SIG-M5 (cell line): ENCODE data around the gene DNMT1.
A peak's percentile ranks its signal among the peaks of the same experiment; 100 is the strongest.

ENCODE experiments used
- DNase-seq: peaks from one replicate; lab custom pipeline; 2025; lab: John Stamatoyannopoulos, UW

Gene DNMT1

DNA sequence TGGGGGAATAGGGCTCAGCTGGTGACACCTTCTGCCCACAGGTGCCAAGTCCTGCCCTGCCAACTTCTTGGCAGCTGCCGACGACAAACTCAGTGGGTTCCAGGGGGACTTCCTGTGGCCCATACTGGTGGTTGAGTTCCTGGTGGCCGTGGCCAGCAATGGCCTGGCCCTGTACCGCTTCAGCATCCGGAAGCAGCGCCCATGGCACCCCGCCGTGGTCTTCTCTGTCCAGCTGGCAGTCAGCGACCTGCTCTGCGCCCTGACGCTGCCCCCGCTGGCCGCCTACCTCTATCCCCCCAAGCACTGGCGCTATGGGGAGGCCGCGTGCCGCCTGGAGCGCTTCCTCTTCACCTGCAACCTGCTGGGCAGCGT lies 81.2 kb downstream of the DNMT1 start:
- no peak for DNase-seq

DNA sequence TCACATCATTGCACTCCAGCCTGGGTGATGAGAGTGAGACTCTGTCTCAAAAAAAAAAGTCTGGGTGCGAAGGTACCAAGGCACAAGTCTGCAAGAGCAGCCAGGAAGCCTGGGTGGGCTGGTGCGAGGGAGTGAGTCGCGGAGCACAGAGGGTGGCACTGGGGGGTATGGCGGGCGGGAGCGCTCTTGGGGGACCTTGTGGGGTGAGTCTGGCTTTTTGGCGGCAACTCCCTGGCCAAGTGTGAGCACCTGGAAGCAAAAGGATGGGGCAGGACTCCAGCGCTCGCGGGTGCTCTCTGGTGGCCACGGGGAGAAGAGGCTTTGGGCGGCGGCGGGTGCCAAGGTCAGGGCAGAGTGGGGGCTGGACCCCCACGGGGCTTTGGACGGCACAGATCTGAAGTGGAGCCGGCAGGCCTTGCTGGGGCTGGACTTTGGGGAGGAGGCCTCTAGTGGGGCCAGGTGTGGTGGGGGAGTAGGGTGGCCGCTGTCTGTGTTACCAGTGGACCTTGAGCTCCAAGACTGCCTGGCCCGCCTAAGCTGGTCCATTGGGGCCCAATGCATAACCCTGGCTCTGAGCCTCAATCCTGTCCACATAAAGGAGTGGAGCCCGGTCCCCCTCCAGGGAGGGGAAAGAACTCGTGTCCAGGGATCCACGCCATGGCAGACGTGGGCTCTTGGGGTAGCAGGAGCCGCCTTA lies 81.7 kb downstream of the DNMT1 start:
- no peak for DNase-seq

DNA sequence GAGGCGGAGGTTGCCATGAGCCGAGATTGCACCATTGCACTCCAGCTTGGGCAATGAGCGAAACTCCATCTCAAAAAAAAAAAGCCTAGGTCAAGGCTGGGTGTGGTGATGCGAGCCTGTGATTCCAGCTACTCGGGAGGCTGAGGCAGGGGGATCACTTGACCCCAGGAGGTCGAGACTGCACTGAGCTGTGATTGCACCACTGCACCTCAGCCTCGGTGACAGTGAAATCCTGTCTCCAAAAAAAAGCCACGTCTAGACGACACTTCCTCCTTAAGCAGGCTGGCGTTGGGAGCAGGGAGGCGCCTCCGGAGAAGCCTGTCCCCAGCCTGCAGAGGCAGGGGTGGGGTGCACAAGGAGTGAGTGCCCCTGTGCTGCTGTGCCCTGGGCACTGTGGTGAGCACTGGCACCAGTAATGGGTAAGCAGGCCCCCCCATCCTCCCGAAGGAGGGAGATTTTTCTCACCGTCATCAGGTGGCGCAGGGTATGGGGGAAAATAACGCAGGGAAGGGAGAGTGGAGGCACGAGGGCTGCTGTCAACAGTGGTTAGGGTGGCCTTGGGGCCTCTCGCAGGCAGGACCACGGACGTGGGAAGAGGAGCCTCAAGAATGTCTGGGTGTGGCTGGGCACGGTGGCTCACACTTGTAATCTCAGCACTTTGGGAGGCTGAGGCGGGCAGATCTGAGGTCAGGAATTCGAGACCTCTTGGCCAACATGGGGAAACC lies 82.6 kb downstream of the DNMT1 start:
- DNase-seq: no peak

DNA sequence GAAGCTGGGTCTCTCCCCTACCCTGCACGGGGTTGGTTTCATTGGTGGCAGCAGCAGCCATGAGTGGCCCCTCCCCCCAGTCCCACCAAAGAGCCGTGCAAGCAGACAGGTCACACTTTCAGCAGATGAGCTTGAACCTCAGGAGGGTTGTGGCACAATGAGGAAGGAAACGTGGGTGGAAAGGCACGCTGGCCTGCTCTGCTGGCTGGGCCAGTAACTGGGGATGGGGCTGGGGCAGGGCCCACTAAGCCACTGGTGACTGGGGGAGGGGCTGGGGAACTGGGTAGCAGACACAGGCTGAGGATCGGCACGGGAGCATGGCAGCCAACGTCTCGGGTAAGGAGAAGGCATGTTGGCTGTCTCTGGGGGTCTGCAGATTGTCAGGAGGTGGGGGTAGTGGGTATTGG lies 83.3 kb downstream of the DNMT1 start, which contains the start of gene P2RY11:
TSS of gene P2RY11 (plus strand) at position 289 of the 407 bp plus-strand sequence. CDS start at position 318, 29 bp downstream.
- DNase-seq: no peak

DNA sequence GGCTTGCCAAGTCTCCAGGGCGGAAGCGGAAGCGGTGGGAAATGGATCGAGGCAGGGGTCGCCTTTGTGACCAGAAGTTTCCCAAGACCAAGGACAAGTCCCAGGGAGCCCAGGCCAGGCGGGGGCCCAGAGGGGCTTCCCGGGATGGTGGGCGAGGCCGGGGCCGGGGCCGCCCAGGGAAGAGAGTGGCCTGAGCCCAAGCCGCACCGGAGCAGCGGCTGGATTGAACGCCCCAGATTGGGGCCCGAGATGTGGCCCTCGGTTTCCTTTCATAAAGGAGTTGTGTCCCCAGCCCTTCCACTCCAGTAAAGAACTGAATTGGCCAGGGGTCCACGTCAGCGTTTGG lies 83.8 kb downstream of the DNMT1 start:
- no peak for DNase-seq

DNA sequence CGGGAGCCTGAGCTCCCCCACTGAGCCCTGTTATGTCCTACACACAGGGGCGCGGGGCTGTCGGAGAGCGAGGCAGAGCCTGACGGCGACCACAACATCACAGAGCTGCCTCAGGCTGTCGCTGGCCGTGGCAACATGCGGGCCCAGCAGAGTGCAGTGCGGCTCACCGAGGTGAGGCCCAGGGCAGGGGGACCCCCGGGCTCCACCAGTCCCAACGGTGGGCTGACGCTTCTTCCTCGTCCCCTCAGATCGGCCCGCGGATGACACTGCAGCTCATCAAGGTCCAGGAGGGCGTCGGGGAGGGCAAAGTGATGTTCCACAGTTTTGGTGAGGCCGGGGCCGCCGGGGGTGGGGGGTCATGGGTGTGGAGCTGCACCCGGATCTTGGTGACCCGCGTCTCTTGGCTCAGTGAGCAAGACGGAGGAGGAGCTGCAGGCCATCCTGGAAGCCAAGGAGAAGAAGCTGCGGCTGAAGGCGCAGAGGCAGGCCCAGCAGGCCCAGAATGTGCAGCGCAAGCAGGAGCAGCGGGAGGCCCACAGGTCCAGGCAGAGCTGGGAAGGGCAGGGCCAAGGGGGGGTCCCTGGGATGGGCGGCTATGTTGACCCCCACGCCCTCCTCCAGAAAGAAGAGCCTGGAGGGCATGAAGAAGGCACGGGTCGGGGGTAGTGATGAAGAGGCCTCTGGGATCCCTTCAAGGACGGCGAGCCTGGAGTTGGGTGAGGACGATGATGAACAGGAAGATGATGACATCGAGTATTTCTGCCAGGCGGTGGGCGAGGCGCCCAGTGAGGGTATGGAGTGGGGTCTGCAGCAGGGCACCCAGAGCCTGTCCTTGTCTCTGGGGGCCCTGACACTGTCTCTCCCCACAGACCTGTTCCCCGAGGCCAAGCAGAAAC lies 84.4 kb downstream of the DNMT1 start:
- no peak for DNase-seq

DNA sequence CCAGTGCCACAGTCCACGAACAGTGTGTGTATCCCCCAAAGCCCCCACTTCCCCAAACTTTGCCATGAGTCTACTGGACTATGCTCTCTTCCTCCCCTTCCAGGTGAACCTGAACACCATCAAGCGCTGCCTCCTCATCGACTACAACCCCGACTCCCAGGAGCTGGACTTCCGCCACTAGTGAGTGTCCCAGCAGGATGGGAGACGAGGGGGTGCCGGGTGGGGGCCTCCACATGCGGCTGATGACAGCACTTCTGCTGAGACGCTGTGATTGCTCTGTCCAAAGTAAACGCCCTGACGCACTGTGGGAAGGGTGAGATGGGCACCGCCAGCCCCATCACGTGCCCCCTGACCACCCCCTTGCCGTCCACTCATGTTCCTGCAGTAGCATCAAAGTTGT lies 85.2 kb downstream of the DNMT1 start:
- DNase-seq: no peak

DNA sequence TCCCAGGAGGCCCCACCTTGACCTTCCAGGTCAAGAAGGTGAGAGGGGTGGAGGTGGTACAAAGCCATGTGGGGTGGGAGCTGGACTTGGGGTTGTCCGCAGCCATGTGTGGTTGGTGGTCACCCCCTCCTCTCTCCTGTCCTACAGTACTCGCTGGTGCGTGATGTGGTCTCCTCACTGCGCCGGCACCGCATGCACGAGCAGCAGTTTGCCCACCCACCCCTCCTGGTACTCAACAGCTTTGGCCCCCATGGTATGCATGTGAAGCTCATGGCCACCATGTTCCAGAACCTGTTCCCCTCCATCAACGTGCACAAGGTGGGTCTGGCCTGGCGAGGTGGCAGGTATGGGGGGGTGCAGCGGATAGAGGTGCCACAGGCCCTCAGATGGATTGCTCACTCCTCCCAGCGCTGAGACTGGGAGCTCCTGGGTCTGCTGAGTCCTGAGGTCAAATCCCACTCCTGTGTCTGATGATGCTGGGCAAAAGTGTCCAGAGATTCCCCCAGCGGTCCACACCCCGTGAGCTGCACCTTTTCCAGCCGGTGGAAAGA lies 86.9 kb downstream of the DNMT1 start:
- DNase-seq: no peak

DNA sequence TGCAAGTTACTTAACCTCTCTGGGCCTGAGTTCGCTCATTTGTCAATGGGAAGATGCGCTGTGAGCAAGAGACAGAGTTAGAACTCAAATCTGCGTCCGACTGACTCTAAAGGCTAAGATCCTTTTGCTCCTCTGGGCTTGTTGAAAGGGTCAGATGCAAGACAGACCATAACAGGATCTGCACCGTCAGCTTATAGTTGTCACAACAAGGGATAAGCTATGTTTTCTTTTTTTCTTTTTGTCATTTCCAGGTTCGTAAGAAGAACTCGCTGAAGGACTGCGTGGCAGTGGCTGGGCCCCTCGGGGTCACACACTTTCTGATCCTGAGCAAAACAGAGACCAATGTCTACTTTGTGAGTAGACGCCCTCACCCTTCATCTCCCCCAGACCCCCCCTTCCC lies 87.5 kb downstream of the DNMT1 start:
- no peak for DNase-seq

DNA sequence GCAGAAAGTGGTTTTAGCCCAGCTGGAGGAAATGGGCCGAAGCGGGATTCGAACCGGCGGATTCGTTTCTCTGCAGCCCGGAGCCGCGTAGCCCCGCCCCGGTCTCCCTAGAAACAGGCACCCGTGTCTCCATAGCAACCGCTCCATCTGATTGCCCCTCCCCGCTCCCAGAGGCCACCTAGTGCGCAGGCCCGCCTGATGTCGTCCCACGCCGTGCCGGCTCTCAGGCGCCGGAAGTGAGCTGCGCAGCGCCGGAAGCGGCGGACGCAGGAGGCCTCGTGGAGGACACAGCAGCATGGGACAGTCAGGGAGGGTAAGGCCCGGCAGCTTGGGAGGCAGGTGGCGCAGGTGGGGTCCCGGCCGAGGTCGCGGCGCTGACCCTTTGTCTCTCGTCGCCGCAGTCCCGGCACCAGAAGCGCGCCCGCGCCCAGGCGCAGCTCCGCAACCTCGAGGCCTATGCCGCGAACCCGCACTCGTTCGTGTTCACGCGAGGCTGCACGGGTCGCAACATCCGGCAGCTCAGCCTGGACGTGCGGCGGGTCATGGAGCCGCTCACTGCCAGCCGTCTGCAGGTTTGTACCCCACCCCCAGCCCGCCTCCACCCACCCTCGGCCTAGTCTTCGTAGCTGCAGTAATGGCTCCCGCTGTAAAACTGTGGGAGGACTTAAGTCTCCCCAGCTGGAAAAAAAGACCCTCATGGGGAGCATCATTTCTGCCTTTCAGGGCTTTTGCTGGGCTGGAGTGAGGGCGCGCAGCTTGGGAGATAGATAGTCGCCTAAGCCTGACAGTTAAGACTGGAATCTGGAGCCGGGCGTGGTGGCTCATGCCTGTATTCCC lies 88.4 kb downstream of the DNMT1 start, which contains the start of gene PPAN:
TSS of gene PPAN (plus strand) at position 263 of the 837 bp plus-strand sequence. CDS start at position 296, 33 bp downstream.
- peak; percentile 69 for DNase-seq

DNA sequence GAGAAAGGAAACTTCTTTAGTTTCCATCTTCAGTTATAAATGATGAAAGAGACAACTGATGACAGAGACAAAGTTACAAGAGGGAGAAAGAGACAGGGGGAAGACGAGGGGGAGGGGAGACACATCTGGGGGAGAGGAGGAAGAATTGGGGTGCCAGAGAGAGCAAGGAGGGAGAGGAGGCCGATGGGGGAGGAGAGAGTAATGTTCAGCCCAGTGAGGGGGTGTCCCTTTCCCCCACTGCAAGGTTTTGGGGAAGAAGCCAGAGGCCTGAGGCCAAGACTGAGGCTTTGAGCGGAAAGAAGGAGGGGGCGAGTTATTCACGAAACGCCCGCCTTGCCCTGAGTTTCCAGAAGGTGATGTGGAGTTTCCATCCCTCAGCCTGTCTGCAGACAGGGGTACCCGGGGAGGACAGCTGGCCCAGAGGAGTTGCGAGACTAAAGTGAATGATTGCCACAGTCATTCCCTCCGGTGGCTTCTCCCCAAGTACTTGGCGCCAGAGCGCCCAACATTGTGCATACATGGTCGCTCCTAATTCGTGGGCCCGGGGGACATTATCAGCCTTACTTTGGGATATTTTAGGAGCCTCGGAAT lies 89.1 kb downstream of the DNMT1 start:
- DNase-seq: no peak

DNA sequence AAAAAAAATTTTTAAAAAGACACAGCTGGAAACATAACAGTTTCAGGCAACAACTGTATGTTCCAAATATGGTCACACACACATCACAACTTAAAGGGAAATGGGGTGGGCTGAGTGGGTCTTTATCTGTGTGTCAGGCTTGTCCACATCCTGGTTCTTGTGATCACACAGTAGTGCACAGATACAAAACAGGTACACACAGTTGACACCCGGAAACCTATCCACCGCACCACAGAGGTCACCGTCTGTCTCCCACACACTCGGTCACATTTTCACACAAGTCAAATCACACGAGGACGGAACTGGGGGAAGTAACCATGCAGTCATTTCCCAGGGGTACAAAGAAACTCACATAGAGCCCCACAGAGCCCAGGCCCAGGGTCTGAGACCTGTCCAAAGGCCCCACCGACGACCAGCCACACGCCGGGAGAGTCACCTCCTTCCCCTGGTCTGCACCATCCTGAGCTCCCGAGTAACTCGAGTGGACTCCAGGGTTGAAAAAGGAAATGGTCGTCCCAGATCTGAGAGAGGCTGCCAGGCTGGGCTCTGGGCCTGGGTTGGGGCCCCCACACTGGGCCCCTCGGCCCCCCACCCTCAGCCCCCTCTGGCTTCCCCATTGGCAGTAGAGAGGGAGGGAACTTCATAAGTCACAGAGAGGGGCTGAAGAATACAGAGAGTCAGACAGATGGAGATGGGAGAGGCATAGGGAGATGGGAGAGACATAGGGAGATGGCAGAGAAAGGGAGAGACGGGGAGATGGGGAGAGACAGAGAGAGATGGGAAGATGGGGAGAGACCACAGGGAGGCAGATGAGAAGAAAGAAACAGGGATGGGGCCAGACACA lies 89.9 kb downstream of the DNMT1 start:
- no peak for DNase-seq

DNA sequence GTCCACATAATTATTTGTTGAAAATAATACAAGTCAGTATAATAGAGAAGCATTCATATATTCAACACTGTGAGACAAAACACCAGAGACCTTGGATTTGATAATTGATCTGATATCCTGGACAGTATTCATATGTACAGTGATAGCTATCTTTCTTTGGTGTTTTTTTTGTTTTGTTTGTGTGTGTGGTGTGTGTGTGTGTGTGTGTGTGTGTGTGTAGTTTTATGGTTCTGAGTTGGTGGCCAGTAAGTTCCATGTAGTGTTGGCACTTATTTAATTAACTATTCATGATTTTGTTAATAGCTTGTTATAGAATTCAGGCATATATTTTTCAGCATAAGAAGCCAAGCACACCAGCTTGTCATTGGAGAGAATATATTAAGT lies 90.6 kb downstream of the DNMT1 start:
- DNase-seq: no peak

DNA sequence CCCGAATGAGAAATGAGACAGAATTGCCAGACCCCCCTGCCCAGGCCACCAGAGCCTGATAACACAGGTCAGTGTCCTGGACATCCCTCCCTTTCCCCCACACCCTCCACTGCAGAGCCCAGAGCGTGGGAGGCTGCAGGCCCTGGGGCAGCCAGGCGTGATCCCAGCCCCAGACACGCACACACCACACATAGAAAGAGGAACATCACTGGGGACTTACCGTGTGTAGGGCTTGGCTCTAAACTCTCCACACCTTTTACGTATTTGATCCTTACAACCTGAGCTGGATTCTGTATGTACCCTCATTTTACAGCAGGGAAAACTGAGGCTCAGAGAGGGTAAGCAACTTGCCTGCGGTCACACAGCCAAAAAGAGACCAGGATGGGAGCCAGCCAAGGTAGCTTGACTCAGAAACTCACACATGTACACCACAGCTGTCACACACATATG lies 91.9 kb downstream of the DNMT1 start:
- DNase-seq: no peak

DNA sequence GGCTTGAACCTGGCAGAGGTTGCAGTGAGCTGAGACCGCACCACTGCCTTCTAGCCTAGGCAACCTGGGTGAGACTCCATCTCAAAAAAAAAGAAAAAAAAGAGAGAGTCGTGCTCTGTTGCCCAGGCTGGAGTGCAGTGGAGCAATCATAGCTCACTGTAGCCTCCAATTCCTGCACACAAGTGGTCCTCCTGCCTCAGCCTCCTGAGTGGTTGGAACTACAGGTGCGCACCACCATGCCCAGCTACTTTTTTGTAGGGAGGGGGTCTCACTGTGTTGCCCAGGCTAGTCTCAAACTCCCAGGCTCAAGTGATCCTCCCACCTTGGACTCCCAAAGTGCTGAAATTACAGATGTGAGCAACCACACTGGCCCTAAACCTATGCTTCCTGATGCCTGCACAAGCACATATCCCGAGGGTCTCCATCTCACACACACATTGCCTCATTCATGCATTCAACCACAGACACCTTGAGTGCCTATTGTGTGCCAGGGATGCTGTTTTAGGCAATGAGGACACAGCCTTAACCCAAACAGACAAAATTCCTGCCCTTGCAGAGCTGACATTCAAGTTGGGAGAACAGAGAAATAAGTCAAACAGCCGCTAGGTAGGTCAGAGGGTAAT lies 94.5 kb downstream of the DNMT1 start:
- no peak for DNase-seq

DNA sequence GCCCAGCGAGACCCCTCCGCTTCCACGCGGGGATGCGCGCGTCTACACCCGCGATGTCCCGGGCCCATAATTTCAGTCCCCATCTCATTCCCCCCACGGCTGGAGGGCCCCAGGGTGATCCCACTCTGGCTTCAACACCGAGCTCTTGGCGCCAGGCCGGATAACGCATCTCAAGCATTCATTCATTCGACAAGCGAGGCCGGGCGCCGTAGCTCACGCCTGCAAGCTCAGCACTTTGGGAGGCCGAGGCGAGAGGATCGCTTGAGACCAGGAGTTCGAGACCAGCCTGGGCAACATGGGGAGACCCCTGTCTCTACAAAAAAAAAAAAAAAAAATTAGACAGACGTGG lies 98.2 kb downstream of the DNMT1 start:
- DNase-seq: no peak

DNA sequence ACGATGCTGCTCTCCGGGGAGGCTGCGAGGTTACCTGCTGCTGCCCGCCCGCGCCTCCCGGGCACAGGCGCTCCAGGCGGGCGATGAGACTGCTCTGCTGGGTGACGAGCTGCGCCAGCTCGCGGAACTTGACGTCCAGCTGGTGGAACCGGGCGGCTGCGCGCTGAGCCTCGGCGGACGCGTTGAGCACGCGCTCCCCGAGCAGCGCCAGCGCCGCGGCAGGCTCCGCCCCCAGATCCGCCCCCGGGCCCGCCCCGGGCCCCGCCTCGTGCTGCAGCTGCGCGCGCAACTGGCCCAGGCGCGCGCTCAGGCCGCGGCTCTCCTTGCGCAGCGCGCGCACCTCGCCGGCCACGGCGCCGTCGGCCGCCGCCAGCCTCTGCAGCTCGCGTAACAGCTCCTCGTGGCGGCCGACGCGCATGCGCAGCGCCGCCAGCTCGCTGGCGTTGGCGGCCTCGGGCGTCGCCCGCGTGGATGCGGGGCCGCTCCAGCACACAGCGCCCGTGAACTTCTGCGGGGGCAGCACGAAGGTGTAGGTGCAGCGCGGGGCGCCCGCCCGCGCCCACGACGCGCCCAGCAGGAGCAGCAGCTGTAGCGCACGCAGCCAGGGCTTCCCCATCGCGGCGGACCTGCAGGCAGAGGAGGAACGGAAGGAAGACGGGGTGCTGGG lies 98.7 kb downstream of the DNMT1 start:
- no peak for DNase-seq

DNA sequence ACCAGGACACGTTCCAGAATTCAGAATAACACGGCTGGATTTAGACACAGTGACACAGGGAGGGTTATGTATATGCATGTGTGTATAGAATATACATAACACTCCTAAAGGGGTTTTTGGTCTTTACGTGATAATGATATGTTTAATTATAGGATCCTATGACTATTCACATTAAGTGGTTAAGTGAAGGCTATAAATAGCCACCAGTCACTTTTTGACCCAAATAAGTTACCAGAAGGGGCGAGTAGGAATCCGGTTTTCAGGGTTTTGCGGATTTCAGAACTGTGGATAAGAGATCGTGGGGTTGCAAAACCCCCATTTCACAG lies 99.2 kb downstream of the DNMT1 start:
- DNase-seq: no peak
